Measurements from ENCODE around the gene GPR26. TPM values are rescaled to one million over a fixed set of nuclear protein-coding genes. Genes with fewer than 3 reads are reported as not detected.

The GPR26 gene, protein sequence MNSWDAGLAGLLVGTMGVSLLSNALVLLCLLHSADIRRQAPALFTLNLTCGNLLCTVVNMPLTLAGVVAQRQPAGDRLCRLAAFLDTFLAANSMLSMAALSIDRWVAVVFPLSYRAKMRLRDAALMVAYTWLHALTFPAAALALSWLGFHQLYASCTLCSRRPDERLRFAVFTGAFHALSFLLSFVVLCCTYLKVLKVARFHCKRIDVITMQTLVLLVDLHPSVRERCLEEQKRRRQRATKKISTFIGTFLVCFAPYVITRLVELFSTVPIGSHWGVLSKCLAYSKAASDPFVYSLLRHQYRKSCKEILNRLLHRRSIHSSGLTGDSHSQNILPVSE
- not detected in 2 replicates for total RNA-seq

DNA sequence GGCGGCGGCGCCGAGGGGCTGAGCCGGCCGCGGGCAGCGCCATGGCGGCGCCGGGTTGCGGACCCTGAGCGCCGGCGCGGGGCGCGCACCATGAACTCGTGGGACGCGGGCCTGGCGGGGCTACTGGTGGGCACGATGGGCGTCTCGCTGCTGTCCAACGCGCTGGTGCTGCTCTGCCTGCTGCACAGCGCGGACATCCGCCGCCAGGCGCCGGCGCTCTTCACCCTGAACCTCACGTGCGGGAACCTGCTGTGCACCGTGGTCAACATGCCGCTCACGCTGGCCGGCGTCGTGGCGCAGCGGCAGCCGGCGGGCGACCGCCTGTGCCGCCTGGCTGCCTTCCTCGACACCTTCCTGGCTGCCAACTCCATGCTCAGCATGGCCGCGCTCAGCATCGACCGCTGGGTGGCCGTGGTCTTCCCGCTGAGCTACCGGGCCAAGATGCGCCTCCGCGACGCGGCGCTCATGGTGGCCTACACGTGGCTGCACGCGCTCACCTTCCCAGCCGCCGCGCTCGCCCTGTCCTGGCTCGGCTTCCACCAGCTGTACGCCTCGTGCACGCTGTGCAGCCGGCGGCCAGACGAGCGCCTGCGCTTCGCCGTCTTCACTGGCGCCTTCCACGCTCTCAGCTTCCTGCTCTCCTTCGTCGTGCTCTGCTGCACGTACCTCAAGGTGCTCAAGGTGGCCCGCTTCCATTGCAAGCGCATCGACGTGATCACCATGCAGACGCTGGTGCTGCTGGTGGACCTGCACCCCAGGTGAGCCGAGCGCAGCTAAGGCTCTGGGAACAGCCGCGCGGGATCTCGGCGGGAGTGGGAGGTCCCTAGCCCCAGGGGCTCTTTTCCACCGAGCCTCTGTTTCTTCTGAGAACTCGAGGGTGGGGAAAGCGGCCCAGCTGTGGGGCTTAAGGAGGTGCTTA is at the start of gene GPR26:
TSS of gene GPR26 (plus strand) at position 38 of the 919 bp plus-strand sequence. CDS start at position 91, 53 bp downstream.

Other genes with a start within 250 kb of the GPR26 start
- 0.45 and 5.1 TPM in 2 replicates for gene CPXM2, start 225.5 kb downstream of the GPR26 start, total RNA-seq